ELF-1 (cell line): ENCODE data around the gene CBX7.

ENCODE experiments used
- DNase-seq: peaks from one replicate; pipeline ENCODE4 v3.0.0-alpha.2; 2016; ENCODE audit warnings: low read depth, low spot score

Gene CBX7

GRCh38 chr22:39152511-39153219, at the start of gene CBX7:
TSS of gene CBX7 (minus strand) at chr22:39152680. CDS start at chr22:39152444, 236 bp downstream.
- DNase-seq: peak; percentile 62

- no peak for DNase-seq
Measured at GRCh38 chr22:39197578-39197977, 45.1 kb upstream of the CBX7 start.

- DNase-seq: no peak
Measured at GRCh38 chr22:39194098-39194497, 41.6 kb upstream of the CBX7 start.

GRCh38 chr22:39188809-39189208, 36.3 kb upstream of the CBX7 start:
- DNase-seq: no peak

- no peak for DNase-seq
Measured at GRCh38 chr22:39185601-39186012, 33.1 kb upstream of the CBX7 start.

GRCh38 chr22:39184586-39185577, 32.4 kb upstream of the CBX7 start:
- DNase-seq: no peak

GRCh38 chr22:39183991-39184585, 31.6 kb upstream of the CBX7 start:
- peak; percentile 44 for DNase-seq

- DNase-seq: no peak
Measured at GRCh38 chr22:39182478-39183030, 30.1 kb upstream of the CBX7 start.

- DNase-seq: no peak
Measured at GRCh38 chr22:39181778-39182177, 29.3 kb upstream of the CBX7 start.

GRCh38 chr22:39181356-39181755, 28.9 kb upstream of the CBX7 start:
- no peak for DNase-seq

- DNase-seq: peak; percentile 56
Measured at GRCh38 chr22:39179841-39180335, 27.4 kb upstream of the CBX7 start.

- DNase-seq: peak; percentile 81
Measured at GRCh38 chr22:39179401-39179827, 26.9 kb upstream of the CBX7 start.

- DNase-seq: no peak
Measured at GRCh38 chr22:39178206-39179111, 26.0 kb upstream of the CBX7 start.

GRCh38 chr22:39177791-39178190, 25.3 kb upstream of the CBX7 start:
- DNase-seq: no peak

GRCh38 chr22:39177456-39177775, 24.9 kb upstream of the CBX7 start:
- no peak for DNase-seq

GRCh38 chr22:39176714-39177455, 24.4 kb upstream of the CBX7 start:
- DNase-seq: peak; percentile 45

GRCh38 chr22:39176143-39176713, 23.7 kb upstream of the CBX7 start:
- DNase-seq: peak; percentile 91

GRCh38 chr22:39175353-39176142, 23.1 kb upstream of the CBX7 start:
- peak; percentile 65 for DNase-seq
